CD4-positive, alpha-beta T cell treated with Interleukin-17A for 4 hours (primary cell): ENCODE results near the gene CTBP2.

Experiments
- DNase-seq: peaks from one replicate; pipeline ENCODE4 v3.0.0-alpha.2; 2020; ENCODE audit warnings: mixed read lengths

Gene CTBP2

GRCh38 chr10:125033146-125033924 is 127.0 kb downstream of the CTBP2 start:
- no peak for DNase-seq

GRCh38 chr10:125032474-125033020 is 127.8 kb downstream of the CTBP2 start:
- no peak for DNase-seq

- DNase-seq, result no peak
Measured at GRCh38 chr10:125030567-125031197, 129.7 kb downstream of the CTBP2 start.

- DNase-seq, result no peak
Measured at GRCh38 chr10:125029584-125030242, 130.7 kb downstream of the CTBP2 start.

- DNase-seq, result no peak
Measured at GRCh38 chr10:125027871-125028869, 132.2 kb downstream of the CTBP2 start.

GRCh38 chr10:125026974-125027735 is 133.2 kb downstream of the CTBP2 start:
- DNase-seq, result no peak

GRCh38 chr10:125026036-125026931 is 134.1 kb downstream of the CTBP2 start:
- no peak for DNase-seq

- DNase-seq, result no peak
Measured at GRCh38 chr10:125025341-125025740, 135.0 kb downstream of the CTBP2 start.

GRCh38 chr10:125024497-125025234 is 135.7 kb downstream of the CTBP2 start:
- DNase-seq, result no peak

- no peak for DNase-seq
Measured at GRCh38 chr10:125023862-125024496, 136.4 kb downstream of the CTBP2 start.

GRCh38 chr10:125023255-125023654 is 137.1 kb downstream of the CTBP2 start:
- no peak for DNase-seq

GRCh38 chr10:125022671-125023070 is 137.7 kb downstream of the CTBP2 start:
- DNase-seq, result no peak

- DNase-seq, result no peak
Measured at GRCh38 chr10:125021686-125022344, 138.5 kb downstream of the CTBP2 start.

GRCh38 chr10:125020871-125021270 is 139.5 kb downstream of the CTBP2 start:
- DNase-seq, result no peak

GRCh38 chr10:125020386-125020785 is 140.0 kb downstream of the CTBP2 start:
- no peak for DNase-seq

- DNase-seq, result no peak
Measured at GRCh38 chr10:125018576-125019143, 141.7 kb downstream of the CTBP2 start.

GRCh38 chr10:125017547-125018298 is 142.6 kb downstream of the CTBP2 start:
- DNase-seq, result no peak
